ES-I3 (cell line): ENCODE measurements around the gene GNAI2.

Experiments
- H3K36me3 ChIP-seq: 2 replicates; pipeline ENCODE4 v1.6.1; 2013; ENCODE audit warnings: mild to moderate bottlenecking, low read length, control low read depth, moderate library complexity; ENCODE audit not compliant: insufficient read depth
- H3K4me1 ChIP-seq: 2 replicates; pipeline ENCODE4 v1.6.1; 2013; ENCODE audit warnings: mild to moderate bottlenecking, control low read depth, low read length; ENCODE audit not compliant: insufficient read depth
- H3K9ac ChIP-seq: 2 replicates; pipeline ENCODE4 v1.6.1; 2013; ENCODE audit warnings: low read depth, mild to moderate bottlenecking, low read length, moderate library complexity
- H3K9me3 ChIP-seq: 2 replicates; pipeline ENCODE4 v1.6.1; 2013; ENCODE audit warnings: mild to moderate bottlenecking, low read length, moderate library complexity; ENCODE audit not compliant: control insufficient read depth, insufficient read depth

Gene GNAI2

GRCh38 chr3:50299638-50299928 lies 63.6 kb downstream of the GNAI2 start:
- H3K36me3 ChIP-seq = no peaks in the 10 kb centered on the region
- no peaks in the 10 kb centered on the region for H3K9me3 ChIP-seq
- peak overlapping the region; percentile 45 for H3K9ac ChIP-seq
- H3K4me1 ChIP-seq = peaks cover 11% of the 10 kb centered on the region

- Histone ChIP-seq H3K4me1 (peaks cover 11% of the 10 kb centered on the region), H3K9ac (peak overlapping the region; percentile 45), H3K36me3 (no peaks in the 10 kb centered on the region), H3K9me3 (no peaks in the 10 kb centered on the region)
These were observed 64.1 kb downstream of the GNAI2 start for GRCh38 chr3:50299929-50300680.

GRCh38 chr3:50300681-50301254 lies 64.8 kb downstream of the GNAI2 start:
- H3K9me3 ChIP-seq = peaks cover 1% of the 10 kb centered on the region; the same call in 1 of the 2 replicates
- no peak overlapping the region for H3K9ac ChIP-seq
- H3K36me3 ChIP-seq = no peaks in the 10 kb centered on the region
- H3K4me1 ChIP-seq = peaks cover 11% of the 10 kb centered on the region

GRCh38 chr3:50302095-50303012 lies 66.3 kb downstream of the GNAI2 start:
- peaks cover 11% of the 10 kb centered on the region for H3K4me1 ChIP-seq
- H3K36me3 ChIP-seq = no peaks in the 10 kb centered on the region
- peaks cover 5% of the 10 kb centered on the region; the same call in 1 of the 2 replicates for H3K9me3 ChIP-seq
- H3K9ac ChIP-seq = no peak overlapping the region

GRCh38 chr3:50303013-50303815 lies 67.2 kb downstream of the GNAI2 start, which contains the start of gene HYAL1:
Gene HYAL1 (minus strand): TSS chr3:50303574. CDS start chr3:50302956, 618 bp downstream.
- Histone ChIP-seq H3K9me3 (peaks cover 5% of the 10 kb centered on the region; the same call in 1 of the 2 replicates), H3K9ac (0 out of 2 replicates have a peak within 1 kb of the TSS, but pooled peaks have one; percentile 19), H3K36me3 (no peaks in the 10 kb centered on the region), H3K4me1 (peaks cover 11% of the 10 kb centered on the region)

- H3K4me1 ChIP-seq = peaks cover 11% of the 10 kb centered on the region
- peaks cover 5% of the 10 kb centered on the region; the same call in 1 of the 2 replicates for H3K9me3 ChIP-seq
- H3K36me3 ChIP-seq = no peaks in the 10 kb centered on the region
- no peak overlapping the region for H3K9ac ChIP-seq
These were observed 68.6 kb downstream of the GNAI2 start for GRCh38 chr3:50304601-50305000.
